Measurements from ENCODE around the gene SCYGR2.

GRCh38 chr2:227643990-227644551 is 45.4 kb downstream of the SCYGR2 start:
- TF ChIP-seq CTCF (IDR thresholded peaks at IDR 0.05 in 4 of 5, conservative IDR thresholded peaks at IDR 0.05 in 1 of 5) (no peak), POLR2A (IDR thresholded peaks at IDR 0.05) (no peak)
